HG03097 (cell line): ENCODE data around the gene ATG7.
"Not testable (repeated sequence)": the region's sequence is repeated elsewhere in the genome, so short reads cannot be mapped to it uniquely, and the experiment has no call there.

ENCODE experiments used
- ATAC-seq: cut with Tn5 transposase; IDR thresholded peaks from one replicate; pipeline ENCODE4 v1.9.1; 2021; ENCODE audit not compliant: unreplicated experiment, low FRiP score

Gene ATG7

GRCh38 chr3:11495948-11496557, 223.9 kb downstream of the ATG7 start:
- no peak for ATAC-seq

GRCh38 chr3:11498177-11498576, 226.0 kb downstream of the ATG7 start:
- ATAC-seq: no peak

- ATAC-seq: no peak
Measured at GRCh38 chr3:11498646-11499045, 226.4 kb downstream of the ATG7 start.

GRCh38 chr3:11499144-11499543, 226.9 kb downstream of the ATG7 start:
- no peak for ATAC-seq

- ATAC-seq: not testable (repeated sequence)
Measured at GRCh38 chr3:11502413-11502812, 230.2 kb downstream of the ATG7 start.

- no peak for ATAC-seq
Measured at GRCh38 chr3:11507719-11508118, 235.5 kb downstream of the ATG7 start.

GRCh38 chr3:11508346-11509172, 236.4 kb downstream of the ATG7 start:
- no peak for ATAC-seq

- no peak for ATAC-seq
Measured at GRCh38 chr3:11509173-11510000, 237.2 kb downstream of the ATG7 start.

GRCh38 chr3:11510001-11510340, 237.8 kb downstream of the ATG7 start:
- ATAC-seq: no peak

- no peak for ATAC-seq
Measured at GRCh38 chr3:11510356-11510755, 238.2 kb downstream of the ATG7 start.

- ATAC-seq: not testable (repeated sequence)
Measured at GRCh38 chr3:11511606-11512005, 239.4 kb downstream of the ATG7 start.

- not testable (repeated sequence) for ATAC-seq
Measured at GRCh38 chr3:11513125-11513816, 241.1 kb downstream of the ATG7 start.

GRCh38 chr3:11513817-11514135, 241.6 kb downstream of the ATG7 start:
- no peak for ATAC-seq

- ATAC-seq: no peak
Measured at GRCh38 chr3:11514191-11514821, 242.1 kb downstream of the ATG7 start.

GRCh38 chr3:11517601-11518000, 245.4 kb downstream of the ATG7 start:
- ATAC-seq: no peak

- ATAC-seq: no peak
Measured at GRCh38 chr3:11521167-11521566, 249.0 kb downstream of the ATG7 start.

- no peak for ATAC-seq
Measured at GRCh38 chr3:11522398-11522715, 250.2 kb downstream of the ATG7 start.

GRCh38 chr3:11522953-11523571, 250.9 kb downstream of the ATG7 start:
- no peak for ATAC-seq

GRCh38 chr3:11523572-11524101, 251.4 kb downstream of the ATG7 start:
- ATAC-seq: no peak

GRCh38 chr3:11526121-11526520, 253.9 kb downstream of the ATG7 start:
- not testable (repeated sequence) for ATAC-seq
